GM19035 (cell line): ENCODE measurements around the gene PPA1.
"Not testable (repeated sequence)": the region's sequence is repeated elsewhere in the genome, so short reads cannot be mapped to it uniquely, and the experiment has no call there.

Source experiments
- ATAC-seq: cut with Tn5 transposase; IDR thresholded peaks from one replicate; pipeline ENCODE4 v1.9.1; 2021; ENCODE audit not compliant: unreplicated experiment

PPA1 gene

GRCh38 chr10:70222340-70222794, 10.9 kb downstream of the PPA1 start:
- no peak for ATAC-seq

- ATAC-seq, result no peak
Measured at GRCh38 chr10:70221030-70221429, 12.2 kb downstream of the PPA1 start.

DNA sequence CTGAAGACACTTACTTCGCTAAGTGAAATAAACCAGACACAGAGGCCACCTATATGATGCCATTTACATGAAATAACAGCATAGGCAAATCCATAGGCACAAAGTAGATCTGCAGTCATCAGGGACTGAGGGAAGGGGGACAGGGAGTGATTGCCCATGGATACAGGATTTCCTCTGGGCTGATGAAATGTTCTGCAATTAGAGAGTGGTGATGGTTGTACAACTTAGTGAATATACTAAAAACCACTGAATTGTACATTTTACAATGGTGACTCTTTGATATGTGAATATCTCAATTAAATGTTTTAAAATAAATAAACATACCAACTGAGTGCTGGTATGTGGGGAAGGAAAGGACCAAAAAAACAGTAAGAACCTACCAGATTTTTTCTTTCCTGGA, 20.4 kb downstream of the PPA1 start:
- no peak for ATAC-seq

DNA sequence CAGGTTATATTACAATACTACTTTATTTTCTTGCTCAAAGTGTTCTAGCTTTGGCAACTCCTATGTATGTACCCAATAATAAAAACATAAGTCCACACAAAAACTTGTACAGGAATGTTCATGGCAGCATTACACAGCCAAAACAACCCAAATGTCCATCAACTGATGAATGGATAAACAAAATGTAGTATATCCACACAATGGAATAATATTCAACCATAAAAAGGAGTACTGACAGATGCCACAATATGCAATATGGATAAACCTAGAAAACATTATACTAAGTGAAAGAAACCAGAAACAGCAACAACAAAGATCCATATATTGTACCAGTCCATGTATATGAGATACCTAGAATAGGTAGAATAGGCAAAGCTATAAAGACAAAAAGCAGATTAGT, 21.0 kb downstream of the PPA1 start:
- no peak for ATAC-seq

- ATAC-seq, result no peak
Measured at GRCh38 chr10:70206762-70207161, 26.5 kb downstream of the PPA1 start.

DNA sequence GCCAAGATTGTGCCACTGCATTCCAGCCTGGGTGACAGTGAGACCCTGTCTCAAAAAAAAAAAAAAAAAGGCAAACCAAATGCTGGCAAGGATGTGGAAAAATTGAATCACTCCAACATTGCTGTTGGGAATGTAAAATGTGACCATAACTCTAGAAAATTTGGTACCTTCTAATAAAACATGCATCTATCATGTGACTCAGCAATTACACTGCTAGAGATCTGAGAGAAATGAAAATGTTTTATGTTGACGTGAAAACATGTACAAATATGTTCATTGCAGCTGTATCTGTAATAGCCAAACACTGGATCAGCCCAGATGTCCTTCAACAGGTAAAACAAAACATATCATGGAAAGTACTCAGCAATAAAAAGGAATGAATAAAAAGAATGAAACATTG, 32.1 kb downstream of the PPA1 start:
- no peak for ATAC-seq

DNA sequence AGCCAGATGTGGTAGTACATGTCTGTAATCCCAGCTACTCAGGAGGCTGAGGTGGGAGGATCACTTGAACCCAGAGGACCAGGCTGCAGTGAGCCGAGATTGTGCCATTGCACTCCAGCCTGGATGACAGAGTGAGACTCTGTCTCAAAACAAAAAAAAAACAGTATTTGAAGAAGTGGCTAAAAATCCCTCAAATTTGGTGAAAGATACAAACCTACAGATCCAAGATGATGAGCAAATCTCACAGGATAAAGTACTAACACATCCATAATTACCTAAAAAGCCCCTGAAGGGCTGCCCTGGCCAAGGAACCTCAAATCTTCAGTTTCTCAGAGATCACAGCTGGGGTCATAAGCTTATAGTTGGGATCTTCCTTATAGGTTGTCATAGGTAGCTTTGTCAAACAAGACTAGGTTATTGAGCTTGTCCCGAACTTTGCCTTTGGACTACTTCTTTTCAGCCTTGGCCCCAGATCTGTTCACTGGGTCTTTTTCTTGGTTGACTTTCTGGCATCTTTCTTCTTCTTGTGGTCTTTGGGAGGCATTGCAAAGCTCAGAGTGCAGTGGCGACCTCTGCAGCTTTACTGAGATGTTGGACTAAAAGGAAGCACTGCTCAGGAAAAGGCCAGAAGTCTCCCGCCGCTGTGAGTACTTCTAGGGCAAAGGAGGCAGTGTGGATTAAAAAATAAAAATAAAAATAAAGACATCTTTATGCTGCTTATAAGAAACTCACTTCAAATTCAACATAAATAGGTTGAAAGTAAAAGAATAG, 34.3 kb downstream of the PPA1 start:
- no peak for ATAC-seq

DNA sequence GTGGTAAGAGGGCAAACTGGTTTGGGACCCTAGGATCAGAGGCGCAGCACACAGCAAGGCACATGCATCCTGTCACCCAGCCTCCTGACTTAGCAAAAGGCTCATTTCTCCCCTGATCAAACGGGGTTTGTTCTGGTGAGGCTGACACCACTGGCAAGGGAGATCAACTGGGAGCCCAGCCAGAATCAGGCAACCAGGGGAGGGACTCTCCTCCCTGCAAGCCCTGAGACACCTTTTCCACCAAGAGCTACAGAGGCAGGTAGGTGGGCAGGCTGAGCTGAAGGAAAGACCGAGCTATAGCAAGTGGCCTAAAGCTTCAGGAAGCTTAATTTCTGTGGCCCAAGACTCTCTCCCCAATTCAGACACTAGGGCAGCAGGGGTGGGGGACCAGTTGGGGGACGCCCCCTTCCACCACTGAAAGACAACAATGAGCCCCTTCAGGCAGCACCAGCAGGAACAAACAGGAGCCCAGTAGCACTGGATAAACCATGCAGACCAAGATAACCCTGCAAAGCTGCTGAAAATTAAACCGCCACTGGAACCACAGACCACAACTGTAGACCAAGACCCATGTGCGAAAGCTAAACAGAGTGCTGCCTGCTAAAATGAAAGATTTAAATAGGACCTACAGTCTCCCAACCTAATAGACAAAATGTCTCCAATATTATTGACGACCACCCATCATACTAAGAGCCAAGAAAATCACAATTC, 35.8 kb downstream of the PPA1 start:
- ATAC-seq, result no peak

GRCh38 chr10:70193391-70193844, 39.8 kb downstream of the PPA1 start:
- ATAC-seq, result no peak

DNA sequence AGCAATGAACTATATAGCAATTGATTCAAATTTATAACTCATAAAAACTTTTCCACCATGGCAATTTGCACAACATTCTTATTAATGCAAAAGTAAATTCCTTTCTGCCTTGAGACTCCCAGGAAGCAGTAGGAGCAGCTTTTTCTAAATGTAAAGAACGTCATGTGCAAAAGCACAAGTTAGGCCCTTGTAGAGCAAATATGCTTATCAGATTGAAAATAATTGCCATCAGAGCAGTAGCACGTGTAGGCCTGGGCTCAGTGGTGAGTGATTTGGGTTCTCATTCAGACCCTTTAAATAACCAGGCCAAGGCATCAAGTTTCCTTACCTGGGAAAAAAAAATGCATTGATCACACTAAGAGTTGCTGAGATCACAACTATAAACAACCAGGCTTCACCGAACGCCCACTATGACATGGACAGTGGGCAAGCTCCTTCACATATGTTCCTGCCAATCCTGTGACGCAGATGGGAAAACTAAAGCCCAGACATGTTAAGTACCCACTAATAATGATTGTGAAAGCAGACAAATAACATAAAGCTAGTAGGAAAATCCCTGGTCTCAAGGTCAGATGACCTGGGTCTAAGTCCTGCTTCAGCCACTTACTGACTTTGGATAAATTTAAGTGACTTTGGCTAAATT, 40.8 kb downstream of the PPA1 start:
- ATAC-seq, result no peak

- ATAC-seq, result no peak
Measured at GRCh38 chr10:70191972-70192305, 41.3 kb downstream of the PPA1 start.

DNA sequence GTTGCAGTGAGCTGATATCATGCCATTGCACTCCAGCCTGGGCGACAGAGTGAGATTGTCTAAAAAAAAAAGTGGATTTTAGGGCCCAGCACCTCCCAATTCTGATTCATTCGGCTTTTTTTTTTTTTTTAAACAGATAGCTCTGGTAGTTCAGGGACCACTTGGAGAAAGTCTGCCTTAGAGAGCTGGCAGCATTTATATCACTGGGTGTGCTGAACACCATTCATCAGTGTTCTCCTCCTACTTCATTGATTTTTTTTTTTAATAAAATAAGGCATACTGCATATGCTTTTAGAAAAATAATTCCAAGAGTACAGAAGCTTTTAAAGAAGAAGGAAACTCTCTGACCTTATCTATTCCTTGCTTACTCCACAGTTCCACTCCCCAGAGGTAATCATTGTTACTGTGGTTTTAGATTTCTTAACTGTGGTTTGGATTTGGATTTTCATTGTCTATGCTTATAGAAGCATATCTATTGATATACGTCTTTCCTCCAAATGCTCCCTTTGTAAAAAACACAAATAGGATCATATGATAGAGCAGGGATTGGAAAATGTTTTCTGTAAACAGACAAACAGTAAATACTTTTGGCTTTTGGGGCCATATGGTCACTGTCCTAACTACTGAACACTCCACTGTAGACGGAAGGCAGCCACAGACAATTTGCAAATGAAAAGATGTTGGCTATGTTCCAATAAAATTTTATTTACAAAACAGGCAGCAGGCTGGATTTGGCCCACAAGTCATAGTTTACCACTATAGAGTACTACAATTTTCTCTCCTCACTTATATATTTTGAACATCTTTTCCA, 41.9 kb downstream of the PPA1 start:
- ATAC-seq, result no peak

- ATAC-seq, result no peak
Measured at GRCh38 chr10:70190581-70190980, 42.6 kb downstream of the PPA1 start.

DNA sequence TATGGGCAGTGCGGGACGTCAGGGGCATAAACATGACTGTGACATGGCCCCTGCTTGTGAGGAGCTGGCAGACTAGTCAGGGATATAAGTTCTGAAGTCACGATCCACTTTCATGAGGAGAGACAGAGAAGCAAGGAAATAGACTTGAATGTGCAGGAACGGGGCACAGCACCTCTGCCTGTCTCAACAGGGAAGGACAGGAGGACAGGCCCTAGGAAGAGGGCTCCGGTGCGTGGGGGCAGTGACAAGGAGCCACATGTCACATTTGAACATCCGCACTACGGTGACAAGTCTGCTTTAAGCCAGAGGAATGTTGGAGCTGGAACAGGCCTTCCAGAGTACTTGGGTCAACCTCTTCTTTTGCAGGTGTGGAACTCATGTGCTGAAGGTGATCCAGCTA, 43.1 kb downstream of the PPA1 start:
- ATAC-seq, result no peak

GRCh38 chr10:70188768-70189167, 44.5 kb downstream of the PPA1 start:
- ATAC-seq, result no peak

DNA sequence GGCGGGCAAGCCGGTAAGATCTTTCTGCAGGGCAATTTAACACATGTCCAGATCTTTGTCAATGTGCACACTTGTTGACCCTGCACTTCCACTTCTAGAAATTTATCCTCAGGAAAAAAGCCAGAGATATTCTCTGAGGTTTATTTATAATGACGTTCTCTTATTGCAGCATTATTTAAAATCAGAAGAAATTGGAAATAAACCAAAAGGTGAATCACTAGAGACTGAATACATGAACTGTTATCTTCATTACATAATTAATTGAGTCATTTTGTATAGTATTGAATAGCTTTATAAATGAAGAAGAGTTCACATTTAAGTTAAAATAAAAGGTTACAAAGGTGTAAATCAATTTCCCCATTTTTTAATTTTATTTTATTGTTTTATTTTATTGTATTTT, 46.7 kb downstream of the PPA1 start:
- ATAC-seq, result no peak

GRCh38 chr10:70186090-70186489, 47.1 kb downstream of the PPA1 start:
- no peak for ATAC-seq

DNA sequence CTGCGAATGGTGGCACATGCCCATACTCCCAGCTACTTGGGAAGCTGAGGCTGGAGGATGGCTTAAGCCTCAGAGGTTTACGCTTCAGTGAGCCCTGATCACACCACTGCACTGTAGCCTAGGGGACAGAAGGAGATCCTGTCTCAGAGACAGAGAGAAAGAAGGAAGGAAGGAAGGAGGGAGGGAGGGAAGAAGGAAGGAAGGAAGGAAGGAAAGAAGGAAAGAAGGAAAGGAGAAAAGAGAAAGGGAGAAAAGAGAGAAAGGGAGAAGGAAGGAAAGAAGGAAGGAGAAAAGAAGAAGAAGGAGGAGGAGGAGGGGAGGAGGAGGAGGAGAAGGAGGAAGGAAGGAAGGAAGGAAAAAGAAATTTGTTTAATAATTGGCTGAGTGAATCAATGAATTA, 49.9 kb downstream of the PPA1 start:
- ATAC-seq, result no peak

- not testable (repeated sequence) for ATAC-seq
Measured at GRCh38 chr10:70179209-70179608, 54.0 kb downstream of the PPA1 start.

DNA sequence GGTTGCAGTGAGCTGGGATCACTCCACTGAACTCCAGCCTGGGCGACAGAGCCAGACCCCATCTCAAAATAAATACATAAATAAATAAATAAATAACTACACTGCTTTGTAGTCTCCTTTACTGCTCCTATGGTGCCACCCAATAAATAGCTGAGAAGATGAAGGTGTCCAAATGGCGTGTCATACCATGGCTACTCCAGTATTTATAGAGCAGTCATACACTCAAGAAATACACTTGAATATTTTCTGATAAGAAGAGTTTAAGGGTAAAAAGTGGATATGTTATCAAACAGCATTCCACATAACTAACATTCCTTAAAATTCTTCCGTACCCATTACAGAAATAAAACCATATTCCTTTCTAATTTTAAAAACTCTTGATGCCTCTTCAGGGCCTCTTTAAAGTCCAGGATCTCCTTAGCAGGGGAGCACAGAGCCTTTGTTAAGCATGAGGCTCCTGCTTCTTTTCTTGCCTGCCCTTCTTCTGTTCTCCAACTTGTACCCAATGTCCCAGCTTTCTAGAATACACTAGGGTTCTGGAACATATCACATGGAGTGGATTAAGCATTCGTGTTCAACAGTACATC, 55.0 kb downstream of the PPA1 start:
- no peak for ATAC-seq

- ATAC-seq, result no peak
Measured at GRCh38 chr10:70176441-70176840, 56.8 kb downstream of the PPA1 start.
